Measurements from ENCODE around the gene SFMBT2. TPM values are rescaled to one million over a fixed set of nuclear protein-coding genes. Genes with fewer than 3 reads are reported as not detected.

SFMBT2 gene
- total and polyA plus RNA-seq, 10 of the 15 experiments (the other 5 are each of a cell fraction or from before 2014, with no cell fraction given), result 2.8 to 29.6 (median 15.1) TPM

DNA sequence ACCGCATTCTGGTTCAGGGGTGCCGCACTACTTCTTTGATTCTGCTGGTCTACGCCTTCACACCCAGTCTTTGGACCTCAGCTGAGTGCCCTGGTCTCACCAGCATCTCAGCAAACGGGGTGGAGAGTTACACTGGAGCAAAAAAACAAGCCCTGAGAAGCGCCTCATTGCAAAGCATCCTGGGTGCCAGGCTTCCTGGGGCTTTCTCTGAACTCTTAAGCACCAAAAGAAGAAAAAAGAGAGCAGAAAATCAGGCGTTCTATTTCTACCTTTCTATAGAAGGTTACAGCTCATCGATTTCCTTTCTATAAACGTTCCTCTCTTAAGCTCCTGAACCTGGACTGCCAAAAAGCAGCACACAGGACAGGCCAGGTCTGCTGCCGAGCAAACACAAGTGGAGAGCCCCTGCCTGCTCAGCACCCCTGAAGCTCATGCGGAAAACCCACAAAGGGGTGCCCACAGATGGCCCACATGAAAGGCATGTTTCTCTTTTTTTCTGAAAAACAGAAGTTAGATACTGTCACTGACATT lies 217.9 kb downstream of the SFMBT2 start (continued):
- TF ChIP-seq, protein P1, sequence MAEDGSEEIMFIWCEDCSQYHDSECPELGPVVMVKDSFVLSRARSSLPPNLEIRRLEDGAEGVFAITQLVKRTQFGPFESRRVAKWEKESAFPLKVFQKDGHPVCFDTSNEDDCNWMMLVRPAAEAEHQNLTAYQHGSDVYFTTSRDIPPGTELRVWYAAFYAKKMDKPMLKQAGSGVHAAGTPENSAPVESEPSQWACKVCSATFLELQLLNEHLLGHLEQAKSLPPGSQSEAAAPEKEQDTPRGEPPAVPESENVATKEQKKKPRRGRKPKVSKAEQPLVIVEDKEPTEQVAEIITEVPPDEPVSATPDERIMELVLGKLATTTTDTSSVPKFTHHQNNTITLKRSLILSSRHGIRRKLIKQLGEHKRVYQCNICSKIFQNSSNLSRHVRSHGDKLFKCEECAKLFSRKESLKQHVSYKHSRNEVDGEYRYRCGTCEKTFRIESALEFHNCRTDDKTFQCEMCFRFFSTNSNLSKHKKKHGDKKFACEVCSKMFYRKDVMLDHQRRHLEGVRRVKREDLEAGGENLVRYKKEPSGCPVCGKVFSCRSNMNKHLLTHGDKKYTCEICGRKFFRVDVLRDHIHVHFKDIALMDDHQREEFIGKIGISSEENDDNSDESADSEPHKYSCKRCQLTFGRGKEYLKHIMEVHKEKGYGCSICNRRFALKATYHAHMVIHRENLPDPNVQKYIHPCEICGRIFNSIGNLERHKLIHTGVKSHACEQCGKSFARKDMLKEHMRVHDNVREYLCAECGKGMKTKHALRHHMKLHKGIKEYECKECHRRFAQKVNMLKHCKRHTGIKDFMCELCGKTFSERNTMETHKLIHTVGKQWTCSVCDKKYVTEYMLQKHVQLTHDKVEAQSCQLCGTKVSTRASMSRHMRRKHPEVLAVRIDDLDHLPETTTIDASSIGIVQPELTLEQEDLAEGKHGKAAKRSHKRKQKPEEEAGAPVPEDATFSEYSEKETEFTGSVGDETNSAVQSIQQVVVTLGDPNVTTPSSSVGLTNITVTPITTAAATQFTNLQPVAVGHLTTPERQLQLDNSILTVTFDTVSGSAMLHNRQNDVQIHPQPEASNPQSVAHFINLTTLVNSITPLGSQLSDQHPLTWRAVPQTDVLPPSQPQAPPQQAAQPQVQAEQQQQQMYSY (CRISPR knock-in tag; IDR thresholded peaks at IDR 0.05), result no peak
- TF ChIP-seq, protein P2, sequence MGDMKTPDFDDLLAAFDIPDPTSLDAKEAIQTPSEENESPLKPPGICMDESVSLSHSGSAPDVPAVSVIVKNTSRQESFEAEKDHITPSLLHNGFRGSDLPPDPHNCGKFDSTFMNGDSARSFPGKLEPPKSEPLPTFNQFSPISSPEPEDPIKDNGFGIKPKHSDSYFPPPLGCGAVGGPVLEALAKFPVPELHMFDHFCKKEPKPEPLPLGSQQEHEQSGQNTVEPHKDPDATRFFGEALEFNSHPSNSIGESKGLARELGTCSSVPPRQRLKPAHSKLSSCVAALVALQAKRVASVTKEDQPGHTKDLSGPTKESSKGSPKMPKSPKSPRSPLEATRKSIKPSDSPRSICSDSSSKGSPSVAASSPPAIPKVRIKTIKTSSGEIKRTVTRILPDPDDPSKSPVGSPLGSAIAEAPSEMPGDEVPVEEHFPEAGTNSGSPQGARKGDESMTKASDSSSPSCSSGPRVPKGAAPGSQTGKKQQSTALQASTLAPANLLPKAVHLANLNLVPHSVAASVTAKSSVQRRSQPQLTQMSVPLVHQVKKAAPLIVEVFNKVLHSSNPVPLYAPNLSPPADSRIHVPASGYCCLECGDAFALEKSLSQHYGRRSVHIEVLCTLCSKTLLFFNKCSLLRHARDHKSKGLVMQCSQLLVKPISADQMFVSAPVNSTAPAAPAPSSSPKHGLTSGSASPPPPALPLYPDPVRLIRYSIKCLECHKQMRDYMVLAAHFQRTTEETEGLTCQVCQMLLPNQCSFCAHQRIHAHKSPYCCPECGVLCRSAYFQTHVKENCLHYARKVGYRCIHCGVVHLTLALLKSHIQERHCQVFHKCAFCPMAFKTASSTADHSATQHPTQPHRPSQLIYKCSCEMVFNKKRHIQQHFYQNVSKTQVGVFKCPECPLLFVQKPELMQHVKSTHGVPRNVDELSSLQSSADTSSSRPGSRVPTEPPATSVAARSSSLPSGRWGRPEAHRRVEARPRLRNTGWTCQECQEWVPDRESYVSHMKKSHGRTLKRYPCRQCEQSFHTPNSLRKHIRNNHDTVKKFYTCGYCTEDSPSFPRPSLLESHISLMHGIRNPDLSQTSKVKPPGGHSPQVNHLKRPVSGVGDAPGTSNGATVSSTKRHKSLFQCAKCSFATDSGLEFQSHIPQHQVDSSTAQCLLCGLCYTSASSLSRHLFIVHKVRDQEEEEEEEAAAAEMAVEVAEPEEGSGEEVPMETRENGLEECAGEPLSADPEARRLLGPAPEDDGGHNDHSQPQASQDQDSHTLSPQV (IDR thresholded peaks at IDR 0.05), result no peak
- TF ChIP-seq SIN3A (IDR thresholded peaks at IDR 0.05; ENCODE audit: low read depth, low read length) (no peak), TBL1XR1 (IDR thresholded peaks at IDR 0.05; ENCODE audit: low read depth, low read length) (no peak), CBFB (IDR thresholded peaks at IDR 0.05; ENCODE audit: low read depth) (no peak), NFIC (IDR thresholded peaks at IDR 0.05; ENCODE audit: low read depth, low read length) (0 out of 2 replicates have a peak, but pooled peaks have one; percentile 36), SUPT20H (IDR thresholded peaks at IDR 0.05; ENCODE audit: borderline replicate concordance, control insufficient read depth, low read depth, low read length) (no peak), PAX5 (IDR thresholded peaks at IDR 0.05; ENCODE audit: borderline replicate concordance, low read depth, low read length) (0 out of 2 replicates have a peak, but pooled peaks have one; percentile 8), NR2C2 (IDR thresholded peaks at IDR 0.05; ENCODE audit: borderline replicate concordance, control insufficient read depth, insufficient read length, low read depth) (no peak), YBX1 (IDR thresholded peaks at IDR 0.05) (no peak), SP1 (IDR thresholded peaks at IDR 0.05; ENCODE audit: low read depth, low read length) (no peak)
- TF ChIP-seq, protein P3, sequence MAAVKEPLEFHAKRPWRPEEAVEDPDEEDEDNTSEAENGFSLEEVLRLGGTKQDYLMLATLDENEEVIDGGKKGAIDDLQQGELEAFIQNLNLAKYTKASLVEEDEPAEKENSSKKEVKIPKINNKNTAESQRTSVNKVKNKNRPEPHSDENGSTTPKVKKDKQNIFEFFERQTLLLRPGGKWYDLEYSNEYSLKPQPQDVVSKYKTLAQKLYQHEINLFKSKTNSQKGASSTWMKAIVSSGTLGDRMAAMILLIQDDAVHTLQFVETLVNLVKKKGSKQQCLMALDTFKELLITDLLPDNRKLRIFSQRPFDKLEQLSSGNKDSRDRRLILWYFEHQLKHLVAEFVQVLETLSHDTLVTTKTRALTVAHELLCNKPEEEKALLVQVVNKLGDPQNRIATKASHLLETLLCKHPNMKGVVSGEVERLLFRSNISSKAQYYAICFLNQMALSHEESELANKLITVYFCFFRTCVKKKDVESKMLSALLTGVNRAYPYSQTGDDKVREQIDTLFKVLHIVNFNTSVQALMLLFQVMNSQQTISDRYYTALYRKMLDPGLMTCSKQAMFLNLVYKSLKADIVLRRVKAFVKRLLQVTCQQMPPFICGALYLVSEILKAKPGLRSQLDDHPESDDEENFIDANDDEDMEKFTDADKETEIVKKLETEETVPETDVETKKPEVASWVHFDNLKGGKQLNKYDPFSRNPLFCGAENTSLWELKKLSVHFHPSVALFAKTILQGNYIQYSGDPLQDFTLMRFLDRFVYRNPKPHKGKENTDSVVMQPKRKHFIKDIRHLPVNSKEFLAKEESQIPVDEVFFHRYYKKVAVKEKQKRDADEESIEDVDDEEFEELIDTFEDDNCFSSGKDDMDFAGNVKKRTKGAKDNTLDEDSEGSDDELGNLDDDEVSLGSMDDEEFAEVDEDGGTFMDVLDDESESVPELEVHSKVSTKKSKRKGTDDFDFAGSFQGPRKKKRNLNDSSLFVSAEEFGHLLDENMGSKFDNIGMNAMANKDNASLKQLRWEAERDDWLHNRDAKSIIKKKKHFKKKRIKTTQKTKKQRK (IDR thresholded peaks at IDR 0.05; ENCODE audit: low read depth, low read length), result no peak
